Lung (tissue), 12 donors: Measurements from ENCODE around the gene TTLL7. TPM values are rescaled to one million over a fixed set of nuclear protein-coding genes. Genes with fewer than 3 reads are reported as not detected.

Experiments used
- ATAC-seq: fragments of 200-7000 bp; cut with Tn5 transposase; one replicate; pipeline ENCODE4 v1.9.1; 2020; ENCODE audit warnings: moderate number of reproducible peaks; ENCODE audit not compliant: insufficient read depth, low FRiP score
- DNase-seq, 3 donors: peaks; one replicate each; pipeline ENCODE4 v3.0.0-alpha.2; 2013 to 2017
- H3K27ac ChIP-seq, 2 donors: one replicate each; pipeline ENCODE4 v1.5.1; 2013; ENCODE audit warnings: mild to moderate bottlenecking in 2 of 2, moderate library complexity in 2 of 2, control low read depth in 1 of 2, inconsistent platforms in 1 of 2, low read depth in 1 of 2, low read length in 1 of 2
- H3K27me3 ChIP-seq, 3 donors: one replicate each; pipeline ENCODE4 v1.5.1; 2013; ENCODE audit warnings: low read length in 2 of 3; ENCODE audit not compliant: control insufficient read depth in 3 of 3, insufficient read depth in 3 of 3
- H3K36me3 ChIP-seq, 4 donors: one replicate each; pipeline ENCODE4 v1.5.1; 2013; ENCODE audit warnings: low read length in 4 of 4, mild to moderate bottlenecking in 1 of 4, moderate library complexity in 1 of 4; ENCODE audit not compliant: control insufficient read depth in 4 of 4, insufficient read depth in 4 of 4
- H3K4me1 ChIP-seq, 5 donors: one replicate each; pipeline ENCODE4 v1.5.1; 2013; ENCODE audit warnings: low read length in 5 of 5, mild to moderate bottlenecking in 2 of 5, moderate library complexity in 1 of 5; ENCODE audit not compliant: control insufficient read depth in 5 of 5, insufficient read depth in 5 of 5
- H3K4me3 ChIP-seq: one replicate; pipeline ENCODE4 v1.5.1; 2013; ENCODE audit warnings: mild to moderate bottlenecking, control low read depth, moderate library complexity
- H3K9ac ChIP-seq, 2 donors: one replicate each; pipeline ENCODE4 v1.5.1; 2013; ENCODE audit warnings: low read length in 2 of 2, control low read depth in 1 of 2; ENCODE audit not compliant: insufficient read depth in 1 of 2
- H3K9me3 ChIP-seq, 4 donors: one replicate each; pipeline ENCODE4 v1.5.1; 2013; ENCODE audit warnings: low read length in 3 of 4, mild to moderate bottlenecking in 1 of 4, moderate library complexity in 1 of 4; ENCODE audit not compliant: control insufficient read depth in 4 of 4, insufficient read depth in 3 of 4
- CTCF ChIP-seq: IDR thresholded peaks from 2 replicates; pipeline ENCODE4 v1.5.1; 2012; ENCODE audit warnings: mild to moderate bottlenecking; ENCODE audit errors: control extremely low read depth, extremely low read depth
- WGBS, 2 donors: extraction: QIAGEN DNeasy Blood & Tissue Kit; methylation state at CpG; one replicate each; pipeline ENCODE4 v1.1.7; 2013; 5-methylcytosine and 5-hydroxymethylcytosine counted together
- polyA plus RNA-seq, 2 donors: library from polyadenylated mRNA; stranded (reverse); fragments of 200-250 nt; gene quantifications; one replicate each; pipeline ENCODE4 v1.2.1, GENCODE V29; 2013
- total RNA-seq, 2 donors: library from RNA; depleted of rRNA in 1 of 2; stranded (reverse); fragments of >200 nt in 1 of 2; gene quantifications; one replicate each; pipeline ENCODE4 v1.2.1, GENCODE V29; 2014 to 2021
- donor health status: control.
- donor health status: control.
- donor health status: Bipolar disorder and iron deficiency.
- donor health status: healthy.
- donor health status: DM: yes; HTN: yes; CAD: no.

The TTLL7 gene
- total and polyA plus RNA-seq, 4 donors: 1.4 to 13.8 (median 9.1) TPM

GRCh38 chr1:83928396-83928795, 70.5 kb downstream of the TTLL7 start:
- H3K9me3 ChIP-seq: no peaks in the 10 kb centered on the region
- H3K27me3 ChIP-seq: no peaks in the 10 kb centered on the region
- DNase-seq (peak in 2 of 3 donors; percentile 11 to 15), ATAC-seq (no peak)
- H3K4me1 ChIP-seq: no peaks in the 10 kb centered on the region
- no peak overlapping the region for H3K4me3 ChIP-seq
- no peak overlapping the region for H3K9ac ChIP-seq
- no peak for TF ChIP-seq CTCF
- no peaks in the 10 kb centered on the region for H3K36me3 ChIP-seq
- H3K27ac ChIP-seq: no peak overlapping the region

- H3K9me3 ChIP-seq: no peaks in the 10 kb centered on the region
- H3K4me3 ChIP-seq: no peak overlapping the region
- H3K27ac ChIP-seq: no peak overlapping the region
- no peak overlapping the region for H3K9ac ChIP-seq
- H3K36me3 ChIP-seq: no peaks in the 10 kb centered on the region
- H3K4me1 ChIP-seq: no peaks in the 10 kb centered on the region
- DNase-seq: no peak
- TF ChIP-seq CTCF: no peak
- 41 to 81% methylated on average over 1 of the region's 1 CpG for WGBS, 2 donors
- ATAC-seq: no peak
- no peaks in the 10 kb centered on the region for H3K27me3 ChIP-seq
Measured at GRCh38 chr1:83927701-83928100, 71.2 kb downstream of the TTLL7 start.

GRCh38 chr1:83927061-83927460, 71.9 kb downstream of the TTLL7 start:
- no peak for TF ChIP-seq CTCF
- Histone ChIP-seq H3K9ac (no peak overlapping the region), H3K9me3 (no peaks in the 10 kb centered on the region), H3K27ac (no peak overlapping the region), H3K4me3 (no peak overlapping the region), H3K4me1 (no peaks in the 10 kb centered on the region), H3K27me3 (no peaks in the 10 kb centered on the region), H3K36me3 (no peaks in the 10 kb centered on the region)
- DNase-seq (no peak), ATAC-seq (no peak)

GRCh38 chr1:83923553-83923952, 75.4 kb downstream of the TTLL7 start:
- H3K4me1 ChIP-seq: no peaks in the 10 kb centered on the region
- H3K27me3 ChIP-seq: no peaks in the 10 kb centered on the region

More at GRCh38 chr1:83923553-83923952, 75.4 kb downstream of the TTLL7 start:
- H3K27ac ChIP-seq: no peak overlapping the region
- H3K4me3 ChIP-seq: no peak overlapping the region
- TF ChIP-seq CTCF: no peak
- WGBS, 2 donors: 72 to 73% methylated on average over 2 of the region's 2 CpGs
- DNase-seq (no peak), ATAC-seq (no peak)
- H3K9me3 ChIP-seq: no peaks in the 10 kb centered on the region
- H3K36me3 ChIP-seq: no peaks in the 10 kb centered on the region
- no peak overlapping the region for H3K9ac ChIP-seq
